IPS DF 4.7 (cell line): ENCODE measurements around the gene PUM1.

Experiments used
- DNase-seq: peaks from one replicate; pipeline ENCODE4 v3.0.0-alpha.2; 2013; ENCODE audit warnings: low spot score; ENCODE audit errors: extremely low read depth

Gene PUM1

DNA sequence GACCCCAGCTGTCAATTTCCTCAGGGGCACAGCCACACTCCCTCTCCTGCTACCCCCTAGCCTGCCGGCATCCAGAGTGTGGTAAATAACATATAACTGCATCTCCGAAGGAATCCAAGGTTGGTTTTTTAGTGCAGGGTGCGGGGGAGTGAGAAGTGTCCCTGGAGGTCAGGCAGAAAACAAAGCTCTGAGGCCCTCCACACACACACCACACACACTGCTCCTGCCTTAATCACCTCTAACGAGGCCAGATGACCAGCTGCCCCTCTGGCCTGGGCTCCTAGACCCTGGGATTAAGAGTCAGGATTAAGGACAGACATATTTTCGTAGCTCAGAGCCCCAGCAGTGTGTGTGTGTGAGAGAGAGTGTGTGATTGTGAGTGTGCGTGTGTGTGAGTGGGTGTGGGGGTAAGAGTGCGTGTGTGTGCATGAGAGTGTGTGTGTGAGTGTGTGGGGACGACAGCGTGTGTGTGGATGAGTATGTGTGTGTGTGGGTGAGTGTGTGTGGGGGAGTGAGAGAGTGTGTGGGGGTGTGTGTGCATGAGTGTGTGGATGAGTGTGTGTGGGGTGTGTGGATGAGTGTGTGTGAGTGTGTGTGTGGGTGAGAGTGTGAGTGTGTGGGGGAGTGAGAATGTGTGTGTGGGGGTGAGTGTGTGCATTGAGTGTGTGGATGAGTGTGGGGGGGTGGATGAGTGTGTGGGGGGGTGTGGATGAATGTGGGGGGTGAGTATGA is 171.6 kb downstream of the PUM1 start:
- DNase-seq: no peak

GRCh38 chr1:30892671-30893073 is 172.8 kb downstream of the PUM1 start:
- DNase-seq: no peak

GRCh38 chr1:30891227-30891552 is 174.3 kb downstream of the PUM1 start:
- no peak for DNase-seq

DNA sequence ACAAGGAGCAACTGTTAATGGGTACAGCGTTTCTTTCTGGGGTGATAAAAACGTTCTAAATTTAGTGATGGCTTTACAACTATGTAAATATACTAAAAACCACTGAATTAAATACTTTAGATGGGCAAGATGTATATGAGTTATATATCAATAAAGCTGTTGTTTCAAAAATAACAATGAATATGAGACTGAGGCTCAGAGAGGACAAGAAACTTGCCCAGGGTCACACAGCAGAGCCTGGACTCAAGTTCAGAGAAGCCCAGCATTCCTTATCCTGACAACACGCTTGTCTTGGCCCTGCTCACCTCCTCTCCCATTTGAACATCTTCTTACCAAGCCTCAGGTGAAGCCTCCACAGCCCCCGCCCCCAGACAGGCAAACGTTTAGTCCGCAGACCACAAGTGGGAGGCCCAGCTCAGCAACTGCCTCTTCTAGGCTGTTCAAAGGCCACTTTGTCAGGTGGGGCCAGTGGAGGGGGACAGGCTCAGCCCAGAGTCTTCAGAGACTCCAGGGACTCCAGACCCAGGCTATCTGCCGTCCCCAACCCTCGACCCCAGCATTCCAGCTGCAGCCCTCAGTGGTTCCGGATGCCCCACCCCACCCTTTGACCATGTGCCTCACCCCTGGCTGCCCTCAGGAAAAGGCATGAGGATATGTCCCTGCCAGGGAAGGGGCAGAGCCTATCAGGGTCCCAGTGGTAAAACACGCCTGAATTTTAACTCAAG is 174.9 kb downstream of the PUM1 start:
- DNase-seq: no peak

- DNase-seq: no peak
Observed at GRCh38 chr1:30889511-30889910, 176.0 kb downstream of the PUM1 start.

GRCh38 chr1:30888975-30889374 is 176.5 kb downstream of the PUM1 start:
- no peak for DNase-seq

- no peak for DNase-seq
Observed at GRCh38 chr1:30888391-30888790, 177.1 kb downstream of the PUM1 start.

GRCh38 chr1:30887485-30888315 is 177.8 kb downstream of the PUM1 start:
- DNase-seq: no peak

- no peak for DNase-seq
Observed at GRCh38 chr1:30886710-30887428, 178.6 kb downstream of the PUM1 start.

- no peak for DNase-seq
Observed at GRCh38 chr1:30885570-30886522, 179.7 kb downstream of the PUM1 start.

DNA sequence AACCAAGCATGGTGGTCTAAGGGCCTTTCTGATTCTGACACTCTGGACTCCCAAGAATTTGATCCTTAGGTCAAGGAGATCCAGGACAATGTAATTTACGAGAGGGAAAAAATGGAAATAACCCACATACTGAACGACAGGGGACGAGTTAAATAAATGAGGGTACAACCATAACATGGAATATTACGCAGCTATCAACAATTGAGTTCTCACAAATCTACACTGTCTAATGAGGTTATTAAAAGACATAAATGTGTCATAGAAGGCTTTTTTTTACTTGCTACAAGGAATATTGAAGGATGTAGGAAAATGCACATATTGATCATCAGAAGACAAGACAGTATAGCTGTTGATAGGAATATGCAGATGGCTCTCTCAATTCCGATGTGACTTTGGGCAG is 180.8 kb downstream of the PUM1 start:
- no peak for DNase-seq

GRCh38 chr1:30883389-30884172 is 181.9 kb downstream of the PUM1 start:
- no peak for DNase-seq

GRCh38 chr1:30882678-30883388 is 182.7 kb downstream of the PUM1 start:
- DNase-seq: no peak
